H9 (cell line): ENCODE measurements around the gene HS6ST1. TPM values are rescaled to one million over a fixed set of nuclear protein-coding genes. Genes with fewer than 3 reads are reported as not detected.
A peak's percentile ranks its signal among the peaks of the same experiment; 100 is the strongest.

Source experiments
- DNase-seq: peaks from one replicate; pipeline ENCODE4 v3.0.0-alpha.2; 2017
- H2AFZ ChIP-seq: one replicate; pipeline ENCODE4 v1.6.1; 2013; ENCODE audit warnings: mild to moderate bottlenecking, low read length, control low read depth, moderate library complexity
- H2AK5ac ChIP-seq: 2 replicates; pipeline ENCODE4 v1.6.1; 2013; ENCODE audit warnings: low read length, control low read depth, mixed read lengths; ENCODE audit not compliant: insufficient read length
- H2BK120ac ChIP-seq: one replicate; pipeline ENCODE4 v1.6.1; 2013; ENCODE audit warnings: low read depth, mild to moderate bottlenecking, low read length, control low read depth, inconsistent platforms; ENCODE audit not compliant: poor library complexity, severe bottlenecking
- H2BK12ac ChIP-seq: 2 replicates; pipeline ENCODE4 v1.6.1; 2013; ENCODE audit warnings: low read length, control low read depth, mixed read lengths, low read depth; ENCODE audit not compliant: insufficient read length
- H2BK15ac ChIP-seq: 2 replicates; pipeline ENCODE4 v1.6.1; 2013; ENCODE audit warnings: low read depth, low read length, control low read depth
- H2BK20ac ChIP-seq: one replicate; pipeline ENCODE4 v1.6.1; 2013; ENCODE audit warnings: low read depth, mild to moderate bottlenecking, low read length, control low read depth, inconsistent platforms; ENCODE audit not compliant: poor library complexity, severe bottlenecking
- H2BK5ac ChIP-seq: 2 replicates; pipeline ENCODE4 v1.6.1; 2013; ENCODE audit warnings: low read length, control low read depth, mixed read lengths; ENCODE audit not compliant: insufficient read length
- H3K14ac ChIP-seq: 2 replicates; pipeline ENCODE4 v1.6.1; 2013; ENCODE audit warnings: low read length, control low read depth; ENCODE audit not compliant: insufficient read depth
- H3K18ac ChIP-seq: 2 replicates; pipeline ENCODE4 v1.6.1; 2013; ENCODE audit warnings: low read depth, mild to moderate bottlenecking, mixed read lengths, low read length, control low read depth; ENCODE audit not compliant: insufficient read length
- H3K23ac ChIP-seq: 2 replicates; pipeline ENCODE4 v1.6.1; 2013; ENCODE audit warnings: low read length, control low read depth, mixed read lengths, low read depth; ENCODE audit not compliant: insufficient read length
- H3K23me2 ChIP-seq: 2 replicates; pipeline ENCODE4 v1.6.1; 2013; ENCODE audit warnings: low read depth, mild to moderate bottlenecking, mixed read lengths, low read length, control low read depth; ENCODE audit not compliant: insufficient read length, poor library complexity, severe bottlenecking
- H3K27ac ChIP-seq: 2 replicates; pipeline ENCODE4 v1.5.1; 2013; ENCODE audit warnings: low read length, control low read depth, mixed read lengths, low read depth; ENCODE audit not compliant: insufficient read length
- H3K27me3 ChIP-seq: 2 replicates; pipeline ENCODE4 v1.6.1; 2013; ENCODE audit warnings: low read length, control low read depth, inconsistent platforms; ENCODE audit not compliant: insufficient read depth
- H3K4ac ChIP-seq: 2 replicates; pipeline ENCODE4 v1.6.1; 2013; ENCODE audit warnings: low read depth, mild to moderate bottlenecking, control low read depth, inconsistent platforms, low read length, moderate library complexity
- H3K4me1 ChIP-seq: 2 replicates; pipeline ENCODE4 v1.6.1; 2013; ENCODE audit warnings: low read length, control low read depth, inconsistent platforms; ENCODE audit not compliant: insufficient read depth
- H3K4me2 ChIP-seq: 2 replicates; pipeline ENCODE4 v1.6.1; 2013; ENCODE audit warnings: low read length, control low read depth, mixed read lengths; ENCODE audit not compliant: insufficient read length, insufficient read depth
- H3K56ac ChIP-seq: 2 replicates; pipeline ENCODE4 v1.6.1; 2013; ENCODE audit warnings: low read depth, mild to moderate bottlenecking, mixed read lengths, low read length, control low read depth; ENCODE audit not compliant: insufficient read length
- H3K79me1 ChIP-seq: 2 replicates; pipeline ENCODE4 v1.6.1; 2013; ENCODE audit warnings: low read depth, mild to moderate bottlenecking, moderate library complexity, low read length, control low read depth, inconsistent platforms; ENCODE audit not compliant: insufficient read depth, poor library complexity, severe bottlenecking
- H3K79me2 ChIP-seq: 2 replicates; pipeline ENCODE4 v1.6.1; 2013; ENCODE audit warnings: low read length, control low read depth, inconsistent platforms; ENCODE audit not compliant: insufficient read depth
- H3K9ac ChIP-seq: 2 replicates; pipeline ENCODE4 v1.6.1; 2013; ENCODE audit warnings: low read length, control low read depth, mixed read lengths; ENCODE audit not compliant: insufficient read length; ENCODE audit errors: extremely low read depth
- H3K9me3 ChIP-seq: one replicate; pipeline ENCODE4 v1.6.1; 2013; ENCODE audit warnings: low read depth, low read length, inconsistent platforms; ENCODE audit not compliant: control insufficient read depth
- H3T11ph ChIP-seq: one replicate; pipeline ENCODE4 v1.6.1; 2013; ENCODE audit warnings: mild to moderate bottlenecking, low read length, control low read depth, inconsistent platforms
- H4K20me1 ChIP-seq: one replicate; pipeline ENCODE4 v1.6.1; 2013; ENCODE audit not compliant: control insufficient read depth, insufficient read length, insufficient read depth
- H4K5ac ChIP-seq: 2 replicates; pipeline ENCODE4 v1.6.1; 2013; ENCODE audit warnings: low read depth, mild to moderate bottlenecking, mixed read lengths, low read length, control low read depth; ENCODE audit not compliant: insufficient read length
- H4K8ac ChIP-seq: replicated peaks from 2 replicates; pipeline ENCODE4 v1.6.1; 2013; ENCODE audit warnings: low read length, control low read depth, mixed read lengths, low read depth; ENCODE audit not compliant: insufficient read length
- H4K91ac ChIP-seq: 2 replicates; pipeline ENCODE4 v1.6.1; 2013; ENCODE audit warnings: low read depth, mild to moderate bottlenecking, moderate library complexity, mixed read lengths, low read length, control low read depth; ENCODE audit not compliant: insufficient read length
- H3K27ac Mint-ChIP-seq, 3 experiments: 2 replicates in 2 of 3; 3 replicates in 1 of 3; pipeline ENCODE4 v1.8.0; 2020 to 2021; ENCODE audit warnings: mixed read lengths in 3 of 3, mild to moderate bottlenecking in 1 of 3, moderate library complexity in 1 of 3
- H3K27me3 Mint-ChIP-seq: 2 replicates; pipeline ENCODE4 v1.8.0; 2021; ENCODE audit warnings: low read depth, mild to moderate bottlenecking, moderate library complexity, mixed read lengths
- H3K36me3 Mint-ChIP-seq, 3 experiments: 2 replicates in 2 of 3; 3 replicates in 1 of 3; pipeline ENCODE4 v1.8.0; 2020 to 2021; ENCODE audit warnings: low read depth in 3 of 3, mixed read lengths in 3 of 3; ENCODE audit not compliant: insufficient read depth in 1 of 3
- H3K4me1 Mint-ChIP-seq, 2 experiments: 2 replicates each; pipeline ENCODE4 v1.8.0; 2020; ENCODE audit warnings: mixed read lengths in 2 of 2
- H3K4me3 Mint-ChIP-seq, 2 experiments: 2 replicates in 1 of 2; 3 replicates in 1 of 2; pipeline ENCODE4 v1.8.0; 2020 to 2021; ENCODE audit warnings: mild to moderate bottlenecking in 2 of 2, mixed read lengths in 2 of 2, moderate library complexity in 1 of 2
- H3K9me3 Mint-ChIP-seq, 2 experiments: 2 replicates in 1 of 2; 3 replicates in 1 of 2; pipeline ENCODE4 v1.8.0; 2020; ENCODE audit warnings: mild to moderate bottlenecking in 2 of 2, mixed read lengths in 2 of 2, moderate library complexity in 1 of 2
- CTCF ChIP-seq: fragments of 200-600 bp; sonication (generic); conservative IDR thresholded peaks from 3 replicates; pipeline ENCODE4 v1.8.0; 2021; ENCODE audit warnings: antibody characterized with exemption, mild to moderate bottlenecking
- WGBS: extraction: QIAGEN DNeasy Blood & Tissue Kit; methylation state at CpG from one replicate; pipeline ENCODE4 v1.1.7; 2013; ENCODE audit warnings: missing lambda C conversion rate, low lambda C conversion rate, mixed read lengths; ENCODE audit not compliant: insufficient read length; ENCODE audit errors: extremely low coverage; 5-methylcytosine and 5-hydroxymethylcytosine counted together
- total RNA-seq: library from RNA; stranded (reverse); gene quantifications from 2 replicates; pipeline ENCODE4 v1.2.1, GENCODE V29; 2021

The HS6ST1 gene
- total RNA-seq, 1 experiment from 2014 or later = 60.2 TPM

- no peaks in the 10 kb centered on the region for H3K27me3 ChIP-seq
- H3K14ac ChIP-seq = no peak overlapping the region
- Mint-ChIP-seq H3K4me3 (peak overlapping the region in 1 of 2 experiments; percentile 32; a peak in 2 of 5 replicates), H3K27me3 (peaks cover 3% of the 10 kb centered on the region), H3K4me1 (peaks cover 58 to 63% of the 10 kb centered on the region in 2 experiments), H3K27ac (0 out of 7 replicates have a peak overlapping the region, but pooled peaks of 1 of the 3 experiments have one; percentile 44), H3K9me3 (no peaks in the 10 kb centered on the region), H3K36me3 (peaks cover 10 to 34% (median 24%) of the 10 kb centered on the region in 3 experiments)
- H2BK5ac ChIP-seq = no peak overlapping the region
- peaks cover 10% of the 10 kb centered on the region for H3K79me1 ChIP-seq
- no peak overlapping the region for H4K8ac ChIP-seq
- no peak overlapping the region for H2BK15ac ChIP-seq
- H2AK5ac ChIP-seq = no peak overlapping the region
- no peak overlapping the region for H2AFZ ChIP-seq
- H4K5ac ChIP-seq = no peak overlapping the region
- WGBS = no CpG with 5 or more reads among the region's 20 CpGs
- H3K79me2 ChIP-seq = peaks cover 71% of the 10 kb centered on the region; the same call in 1 of the 2 replicates
- no peaks in the 10 kb centered on the region for H3K9me3 ChIP-seq
- TF ChIP-seq CTCF = no peak
- no peak overlapping the region for H2BK20ac ChIP-seq
- DNase-seq = no peak
- H3K23ac ChIP-seq = no peak overlapping the region
- H2BK120ac ChIP-seq = no peak overlapping the region
- no peak overlapping the region for H3K4ac ChIP-seq
- no peak overlapping the region for H4K91ac ChIP-seq
- H3K56ac ChIP-seq = no peak overlapping the region
- no peak overlapping the region for H3K4me2 ChIP-seq
- peaks cover 12% of the 10 kb centered on the region for H3K23me2 ChIP-seq
- H3K27ac ChIP-seq = no peak overlapping the region
- no peaks in the 10 kb centered on the region; the same call in 1 of the 2 replicates for H3K4me1 ChIP-seq
- H3K9ac ChIP-seq = no peak overlapping the region
- H2BK12ac ChIP-seq = no peak overlapping the region
- H3K18ac ChIP-seq = no peak overlapping the region
- no peak overlapping the region for H3T11ph ChIP-seq
- H4K20me1 ChIP-seq = no peaks in the 10 kb centered on the region
Measured at GRCh38 chr2:128314348-128315121, 4.1 kb downstream of the HS6ST1 start.
